Skeletal muscle cell (primary cell): Measurements from ENCODE around the gene PIGQ.
"Not testable (repeated sequence)": the region's sequence is repeated elsewhere in the genome, so short reads cannot be mapped to it uniquely, and the experiment has no call there.

Experiments used
- DNase-seq: peaks from one replicate; pipeline ENCODE4 v3.0.0-alpha.2; 2010; ENCODE audit warnings: low read depth
- H3K4me3 ChIP-seq: 2 replicates; pipeline ENCODE4 v1.5.1; 2011; ENCODE audit warnings: low read depth, mild to moderate bottlenecking, control low read depth, low read length, moderate library complexity

PIGQ gene

GRCh38 chr16:593807-594206 is 24.0 kb downstream of the PIGQ start:
- H3K4me3 ChIP-seq: no peak overlapping the region
- DNase-seq: no peak

GRCh38 chr16:595094-595528 is 25.3 kb downstream of the PIGQ start:
- H3K4me3 ChIP-seq: no peak overlapping the region
- no peak for DNase-seq

DNA sequence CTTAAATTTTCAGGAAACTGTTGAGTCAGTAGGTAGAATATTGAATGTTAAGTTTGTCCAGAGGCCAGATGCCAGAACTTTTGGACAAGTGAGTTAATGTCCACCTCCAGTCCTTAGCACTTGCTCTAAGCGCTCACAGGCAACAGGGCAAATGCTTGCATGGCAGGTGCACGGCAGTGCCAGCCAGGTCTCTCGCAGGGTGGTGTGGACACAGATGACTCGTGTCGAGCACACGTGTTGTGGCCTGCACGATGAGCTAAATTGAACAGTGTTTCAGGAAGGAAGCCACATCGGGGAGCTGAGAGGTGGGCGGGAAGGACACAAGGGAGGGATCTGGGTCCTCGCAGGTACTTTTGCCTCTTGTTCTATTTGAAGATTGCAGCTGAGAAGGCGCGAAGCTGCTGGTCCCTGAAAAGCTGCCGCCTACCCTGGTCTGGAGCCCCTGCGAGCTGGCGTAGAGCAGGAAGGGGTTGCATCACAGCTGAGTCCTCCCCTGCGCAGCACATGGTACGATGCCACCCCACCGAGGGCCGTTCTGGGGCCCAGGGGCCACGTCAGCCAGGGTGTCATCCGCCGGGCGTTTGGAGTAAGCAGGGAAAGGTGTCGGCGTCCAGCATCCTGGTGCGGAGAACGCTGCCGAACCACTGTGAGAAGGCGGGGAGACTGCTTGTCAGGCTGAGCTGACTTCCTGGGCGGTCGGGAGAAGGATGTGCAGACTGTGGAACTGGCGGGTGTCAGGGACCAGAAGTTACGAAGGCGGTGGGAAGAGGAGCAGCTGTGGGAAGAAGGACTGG is 26.4 kb downstream of the PIGQ start:
- no peak overlapping the region for H3K4me3 ChIP-seq
- DNase-seq: no peak

- H3K4me3 ChIP-seq: no peak overlapping the region
- no peak for DNase-seq
These were observed 26.9 kb downstream of the PIGQ start for GRCh38 chr16:596736-597060.

DNA sequence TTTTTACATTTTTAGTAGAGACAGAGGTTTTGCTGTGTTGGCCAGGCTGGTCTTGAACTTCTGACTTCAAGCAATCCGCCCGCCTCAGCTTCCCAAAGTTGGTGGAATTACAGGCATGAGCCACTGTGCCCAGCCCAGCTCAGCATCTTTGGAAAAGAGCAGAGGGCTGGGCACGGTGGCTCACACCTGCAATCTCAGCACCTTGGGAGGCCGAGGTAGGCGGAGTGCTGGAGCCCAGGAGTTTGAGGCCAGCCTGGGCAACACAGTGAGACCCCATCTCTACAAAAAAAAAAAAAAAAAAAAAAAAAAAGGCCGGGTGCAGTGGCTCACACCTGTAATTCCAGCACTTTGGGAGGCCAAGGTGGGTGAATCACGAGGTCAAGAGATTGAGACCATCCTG is 27.9 kb downstream of the PIGQ start:
- not testable (repeated sequence) for DNase-seq, H3K4me3 ChIP-seq

- DNase-seq: no peak
- H3K4me3 ChIP-seq: no peak overlapping the region
These were observed 29.3 kb downstream of the PIGQ start for GRCh38 chr16:598823-599739.

GRCh38 chr16:600781-601180 is 31.0 kb downstream of the PIGQ start:
- no peak for DNase-seq
- no peak overlapping the region for H3K4me3 ChIP-seq

GRCh38 chr16:603933-604332 is 34.2 kb downstream of the PIGQ start:
- H3K4me3 ChIP-seq: no peak overlapping the region

DNA sequence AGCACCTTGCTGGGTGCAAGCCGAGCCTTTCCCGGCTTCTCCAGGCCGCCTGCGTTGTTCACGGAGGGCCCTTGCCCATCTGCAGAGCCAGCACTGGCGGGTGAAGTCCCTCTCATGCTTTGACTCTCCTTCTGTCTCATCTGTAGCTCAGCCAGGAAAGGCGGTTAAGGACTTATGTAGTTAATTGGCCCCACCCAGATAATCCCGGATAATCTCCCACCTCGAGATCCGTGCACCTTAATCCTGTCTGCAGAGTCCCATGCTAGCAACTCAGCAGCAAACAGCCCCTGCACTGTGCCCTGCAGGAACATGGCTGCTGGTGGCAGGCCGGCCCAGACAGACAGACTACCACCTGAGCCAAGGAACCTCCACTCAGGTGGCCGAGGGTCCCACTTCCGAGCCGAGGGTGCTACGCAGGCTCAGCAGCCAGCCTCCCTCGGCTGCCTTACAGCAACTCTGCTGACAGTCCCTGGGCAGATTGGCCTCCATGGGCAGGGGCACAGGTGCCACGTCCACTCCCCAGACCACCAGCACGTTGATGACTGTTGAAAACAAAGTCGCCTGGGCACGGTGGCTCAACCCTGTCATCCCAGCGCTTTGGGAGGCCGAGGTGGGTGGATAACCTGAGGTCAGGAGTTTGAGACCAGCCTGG is 37.0 kb downstream of the PIGQ start:
- DNase-seq: no peak
- no peak overlapping the region for H3K4me3 ChIP-seq

More at GRCh38 chr16:603933-604332, 34.2 kb downstream of the PIGQ start:
- no peak for DNase-seq

GRCh38 chr16:608019-608418 is 38.3 kb downstream of the PIGQ start:
- DNase-seq: no peak
- H3K4me3 ChIP-seq: no peak overlapping the region

- no peak for DNase-seq
- no peak overlapping the region for H3K4me3 ChIP-seq
These were observed 39.5 kb downstream of the PIGQ start for GRCh38 chr16:609316-609715.

GRCh38 chr16:609984-610383 is 40.2 kb downstream of the PIGQ start:
- H3K4me3 ChIP-seq: no peak overlapping the region
- no peak for DNase-seq

GRCh38 chr16:610513-611381 is 41.0 kb downstream of the PIGQ start:
- DNase-seq: no peak
- H3K4me3 ChIP-seq: no peak overlapping the region

GRCh38 chr16:615122-615521 is 45.4 kb downstream of the PIGQ start:
- DNase-seq: no peak
- no peak overlapping the region for H3K4me3 ChIP-seq

DNA sequence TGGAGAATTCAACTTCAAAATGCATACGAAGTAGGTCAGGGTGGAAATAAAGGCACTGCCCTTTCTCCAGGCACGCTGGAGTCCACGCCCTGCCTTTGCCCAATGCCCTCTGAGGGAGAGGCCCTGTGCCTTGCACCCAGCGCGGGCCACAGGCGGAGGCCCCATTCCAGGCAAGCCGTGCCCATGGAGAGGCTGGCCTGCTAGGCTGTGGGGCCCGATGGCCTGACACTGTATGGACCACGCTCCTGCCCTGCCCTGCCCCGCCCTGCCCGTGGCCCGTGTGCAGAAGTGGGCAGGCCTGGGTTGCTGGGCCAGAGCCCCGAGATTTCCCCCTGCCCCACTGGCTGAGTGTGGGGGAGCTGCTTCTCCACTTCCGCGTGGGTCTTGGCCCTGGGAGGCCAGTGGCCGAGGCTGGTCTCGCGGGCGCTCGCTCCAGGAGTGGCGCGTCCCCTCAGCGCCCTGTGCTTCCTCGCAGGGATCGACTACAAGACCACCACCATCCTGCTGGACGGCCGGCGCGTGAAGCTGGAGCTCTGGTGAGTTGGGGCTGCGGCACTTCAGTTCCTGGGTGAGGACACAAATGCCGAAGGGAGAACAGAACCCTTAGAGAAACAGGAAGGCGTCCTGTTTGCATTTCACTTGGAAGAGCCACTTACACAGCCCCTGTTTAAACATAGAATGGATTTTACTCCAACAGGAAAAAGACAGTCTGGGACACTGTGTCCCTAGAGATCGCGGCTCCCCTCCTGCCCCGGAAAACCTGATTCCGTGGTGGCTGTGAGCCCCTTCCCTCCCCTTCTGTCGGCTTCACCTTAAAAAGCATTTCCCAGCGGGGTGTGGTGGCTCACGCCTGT is 47.2 kb downstream of the PIGQ start:
- H3K4me3 ChIP-seq: no peak overlapping the region
- DNase-seq: no peak

- DNase-seq: no peak
- no peak overlapping the region for H3K4me3 ChIP-seq
These were observed 48.1 kb downstream of the PIGQ start for GRCh38 chr16:617855-618254.

- H3K4me3 ChIP-seq: no peak overlapping the region
These were observed 49.8 kb downstream of the PIGQ start for GRCh38 chr16:619476-620100.

More at GRCh38 chr16:619476-620100, 49.8 kb downstream of the PIGQ start:
- no peak for DNase-seq
